GM19035 (cell line): ENCODE measurements around the gene CHN2.
"Not testable (repeated sequence)": the region's sequence is repeated elsewhere in the genome, so short reads cannot be mapped to it uniquely, and the experiment has no call there.

Source experiments
- ATAC-seq: cut with Tn5 transposase; IDR thresholded peaks from one replicate; pipeline ENCODE4 v1.9.1; 2021; ENCODE audit not compliant: unreplicated experiment

The CHN2 gene

GRCh38 chr7:29528526-29528925 lies 334.0 kb downstream of the CHN2 start:
- not testable (repeated sequence) for ATAC-seq
